Measurements from ENCODE around the gene TMEM69. TPM values are rescaled to one million over a fixed set of nuclear protein-coding genes. Genes with fewer than 3 reads are reported as not detected.
"Not testable (repeated sequence)": the region's sequence is repeated elsewhere in the genome, so short reads cannot be mapped to it uniquely, and the experiment has no call there.

TMEM69 gene
- total RNA-seq, 2 donors from 2014 or later = 11.9 to 12.5 TPM

- WGBS, 2 donors = 95 to 100% methylated on average over 1 of the region's 1 CpG
- H3K36me3 ChIP-seq (replicated peaks in 1 of 2; ENCODE audit: insufficient read depth in 1 of 2, low read depth in 2 of 2) = peaks cover 0 to 4% of the 10 kb centered on the region in 2 donors
Measured at GRCh38 chr1:45718289-45718688, 30.3 kb downstream of the TMEM69 start.

GRCh38 chr1:45721207-45721606 lies 33.2 kb downstream of the TMEM69 start:
- WGBS, 2 donors = 82 to 93% methylated on average over 1 of the region's 1 CpG

More at GRCh38 chr1:45718289-45718688, 30.3 kb downstream of the TMEM69 start:
- no peak overlapping the region for H3K27ac ChIP-seq
- no peak for ATAC-seq
- H3K9me3 ChIP-seq = no peaks in the 10 kb centered on the region
- no peak for DNase-seq
- intact Hi-C loops (cut with DNase I) = no loop called here
- no peaks in the 10 kb centered on the region for H3K4me1 ChIP-seq
- H3K4me3 ChIP-seq = no peak overlapping the region
- no peaks in the 10 kb centered on the region for H3K27me3 ChIP-seq
- TF ChIP-seq CTCF (IDR thresholded peaks at IDR 0.05) (no peak), POLR2A (IDR thresholded peaks at IDR 0.05) (no peak)

GRCh38 chr1:45722809-45723208 lies 34.8 kb downstream of the TMEM69 start:
- ATAC-seq (no peak), DNase-seq (no peak)
- WGBS, 2 donors = 88 to 97% methylated on average over 3 of the region's 3 CpGs
- Histone ChIP-seq H3K27me3 (no peaks in the 10 kb centered on the region), H3K9me3 (no peaks in the 10 kb centered on the region), H3K27ac (no peak overlapping the region), H3K36me3 (replicated peaks in 1 of 2; ENCODE audit: insufficient read depth in 1 of 2, low read depth in 2 of 2) (peaks cover 0 to 8% of the 10 kb centered on the region in 2 donors), H3K4me1 (no peaks in the 10 kb centered on the region), H3K4me3 (no peak overlapping the region)
- TF ChIP-seq POLR2A (IDR thresholded peaks at IDR 0.05) (no peak), CTCF (IDR thresholded peaks at IDR 0.05) (no peak)
- intact Hi-C loops (cut with DNase I) = no loop called here

More at GRCh38 chr1:45721207-45721606, 33.2 kb downstream of the TMEM69 start:
- no peaks in the 10 kb centered on the region for H3K4me1 ChIP-seq
- TF ChIP-seq POLR2A (IDR thresholded peaks at IDR 0.05) = no peak
- TF ChIP-seq CTCF (IDR thresholded peaks at IDR 0.05) = no peak
- ATAC-seq (no peak), DNase-seq (no peak)
- no peak overlapping the region for H3K4me3 ChIP-seq
- H3K27me3 ChIP-seq = no peaks in the 10 kb centered on the region
- intact Hi-C loops (cut with DNase I) = no loop called here
- H3K36me3 ChIP-seq (replicated peaks in 1 of 2; ENCODE audit: insufficient read depth in 1 of 2, low read depth in 2 of 2) = peaks cover 0 to 4% of the 10 kb centered on the region in 2 donors
- H3K27ac ChIP-seq = no peak overlapping the region
- no peaks in the 10 kb centered on the region for H3K9me3 ChIP-seq

GRCh38 chr1:45723248-45723930 lies 35.4 kb downstream of the TMEM69 start:
- no peaks in the 10 kb centered on the region for H3K9me3 ChIP-seq
- intact Hi-C loops (cut with DNase I) = no loop called here
- no peak overlapping the region for H3K27ac ChIP-seq
- no peak overlapping the region for H3K4me3 ChIP-seq
- H3K27me3 ChIP-seq = no peaks in the 10 kb centered on the region
- no peaks in the 10 kb centered on the region for H3K4me1 ChIP-seq
- TF ChIP-seq CTCF (IDR thresholded peaks at IDR 0.05) = no peak
- TF ChIP-seq POLR2A (IDR thresholded peaks at IDR 0.05) = no peak
- H3K36me3 ChIP-seq (replicated peaks in 1 of 2; ENCODE audit: insufficient read depth in 1 of 2, low read depth in 2 of 2) = peaks cover 0 to 6% of the 10 kb centered on the region in 2 donors
- ATAC-seq (no peak), DNase-seq (no peak)

- WGBS, 2 donors = 95 to 97% methylated on average over 8 to 9 of the region's 9 CpGs
Measured at GRCh38 chr1:45726007-45726406, 38.0 kb downstream of the TMEM69 start.

More at GRCh38 chr1:45726007-45726406, 38.0 kb downstream of the TMEM69 start:
- H3K36me3 ChIP-seq (replicated peaks in 1 of 2; ENCODE audit: insufficient read depth in 1 of 2, low read depth in 2 of 2); H3K4me1 ChIP-seq; H3K27me3 ChIP-seq; H3K4me3 ChIP-seq; ATAC-seq; intact Hi-C loops (cut with DNase I); H3K9me3 ChIP-seq; DNase-seq; H3K27ac ChIP-seq: not testable (repeated sequence)
